GM23248 (cell line): ENCODE results near the gene ZNF222.

Experiments
- EZH2 ChIP-seq: fragments of 200-600 bp; sonication (generic); IDR thresholded peaks from 2 replicates; pipeline ENCODE4 v1.6.1; 2018; ENCODE audit warnings: antibody characterized with exemption, mild to moderate bottlenecking; ENCODE audit not compliant: insufficient read depth, poor library complexity, severe bottlenecking
- EZH2phosphoT487 ChIP-seq: fragments of 200-600 bp; sonication (generic); IDR thresholded peaks from 2 replicates; pipeline ENCODE4 v1.6.1; 2018; ENCODE audit warnings: antibody characterized with exemption, moderate library complexity, mild to moderate bottlenecking, low read depth; ENCODE audit not compliant: insufficient read depth

GRCh38 chr19:44071824-44072542 lies 46.8 kb downstream of the ZNF222 start, which contains the start of gene ZNF284:
- no peak for TF ChIP-seq EZH2
- no peak for TF ChIP-seq EZH2phosphoT487
